ENCODE data around the gene SOWAHA.

Gene SOWAHA

GRCh38 chr5:132808448-132808847 is 4.7 kb upstream of the SOWAHA start:
- H3K27ac ChIP-seq (ENCODE audit: low read depth, low read length), result no peak overlapping the region
- no peaks in the 10 kb centered on the region for H3K4me1 ChIP-seq (ENCODE audit: control insufficient read depth, insufficient read depth, low read length, unreplicated experiment)
- peaks cover 32% of the 10 kb centered on the region for H3K27me3 ChIP-seq (ENCODE audit: insufficient read depth, low read length)
- no peak overlapping the region for H2AFZ ChIP-seq (ENCODE audit: low read length, unreplicated experiment)
- H3K4me3 ChIP-seq (ENCODE audit: low read depth, low read length), result no peak overlapping the region
- H3K36me3 ChIP-seq (ENCODE audit: insufficient read depth, low read length), result no peaks in the 10 kb centered on the region
- H3K79me2 ChIP-seq (ENCODE audit: control insufficient read depth, insufficient read depth, low read length, unreplicated experiment), result no peaks in the 10 kb centered on the region

GRCh38 chr5:132808866-132809265 is 4.2 kb upstream of the SOWAHA start:
- no peak overlapping the region for H2AFZ ChIP-seq (ENCODE audit: low read length, unreplicated experiment)
- no peaks in the 10 kb centered on the region for H3K36me3 ChIP-seq (ENCODE audit: insufficient read depth, low read length)
- H3K4me3 ChIP-seq (ENCODE audit: low read depth, low read length), result no peak overlapping the region
- no peaks in the 10 kb centered on the region for H3K79me2 ChIP-seq (ENCODE audit: control insufficient read depth, insufficient read depth, low read length, unreplicated experiment)
- peaks cover 36% of the 10 kb centered on the region for H3K27me3 ChIP-seq (ENCODE audit: insufficient read depth, low read length)
- no peak overlapping the region for H3K27ac ChIP-seq (ENCODE audit: low read depth, low read length)
- H3K4me1 ChIP-seq (ENCODE audit: control insufficient read depth, insufficient read depth, low read length, unreplicated experiment), result no peaks in the 10 kb centered on the region

- Histone ChIP-seq H3K36me3 (ENCODE audit: insufficient read depth, low read length) (no peaks in the 10 kb centered on the region), H2AFZ (ENCODE audit: low read length, unreplicated experiment) (no peak overlapping the region), H3K27me3 (ENCODE audit: insufficient read depth, low read length) (peaks cover 40% of the 10 kb centered on the region), H3K4me3 (ENCODE audit: low read depth, low read length) (no peak overlapping the region), H3K79me2 (ENCODE audit: control insufficient read depth, insufficient read depth, low read length, unreplicated experiment) (no peaks in the 10 kb centered on the region), H3K4me1 (ENCODE audit: control insufficient read depth, insufficient read depth, low read length, unreplicated experiment) (peaks cover 5% of the 10 kb centered on the region), H3K27ac (ENCODE audit: low read depth, low read length) (no peak overlapping the region)
Measured at GRCh38 chr5:132810605-132811004, 2.5 kb upstream of the SOWAHA start.

- H3K36me3 ChIP-seq (ENCODE audit: insufficient read depth, low read length), result no peaks in the 10 kb centered on the region
- H3K4me3 ChIP-seq (ENCODE audit: low read depth, low read length), result no peak overlapping the region
- no peak overlapping the region for H3K27ac ChIP-seq (ENCODE audit: low read depth, low read length)
- H3K27me3 ChIP-seq (ENCODE audit: insufficient read depth, low read length), result peaks cover 40% of the 10 kb centered on the region
- H2AFZ ChIP-seq (ENCODE audit: low read length, unreplicated experiment), result no peak overlapping the region
- H3K79me2 ChIP-seq (ENCODE audit: control insufficient read depth, insufficient read depth, low read length, unreplicated experiment), result no peaks in the 10 kb centered on the region
- peaks cover 8% of the 10 kb centered on the region for H3K4me1 ChIP-seq (ENCODE audit: control insufficient read depth, insufficient read depth, low read length, unreplicated experiment)
Measured at GRCh38 chr5:132812123-132812765, 858 bp upstream of the SOWAHA start.

GRCh38 chr5:132813599-132814502 is 749 bp downstream of the SOWAHA start:
- H2AFZ ChIP-seq (ENCODE audit: low read length, unreplicated experiment), result no peak overlapping the region

GRCh38 chr5:132814503-132815294 is 1.6 kb downstream of the SOWAHA start:
- no peak overlapping the region for H3K4me3 ChIP-seq (ENCODE audit: low read depth, low read length)
- H3K4me1 ChIP-seq (ENCODE audit: control insufficient read depth, insufficient read depth, low read length, unreplicated experiment), result peaks cover 9% of the 10 kb centered on the region
- no peak overlapping the region for H3K27ac ChIP-seq (ENCODE audit: low read depth, low read length)
- H3K27me3 ChIP-seq (ENCODE audit: insufficient read depth, low read length), result peaks cover 32% of the 10 kb centered on the region
- H2AFZ ChIP-seq (ENCODE audit: low read length, unreplicated experiment), result no peak overlapping the region
- no peaks in the 10 kb centered on the region for H3K36me3 ChIP-seq (ENCODE audit: insufficient read depth, low read length)
- no peaks in the 10 kb centered on the region for H3K79me2 ChIP-seq (ENCODE audit: control insufficient read depth, insufficient read depth, low read length, unreplicated experiment)

More at GRCh38 chr5:132813599-132814502, 749 bp downstream of the SOWAHA start:
- Histone ChIP-seq H3K27me3 (ENCODE audit: insufficient read depth, low read length) (peaks cover 36% of the 10 kb centered on the region), H3K27ac (ENCODE audit: low read depth, low read length) (no peak overlapping the region), H3K79me2 (ENCODE audit: control insufficient read depth, insufficient read depth, low read length, unreplicated experiment) (no peaks in the 10 kb centered on the region), H3K36me3 (ENCODE audit: insufficient read depth, low read length) (no peaks in the 10 kb centered on the region), H3K4me3 (ENCODE audit: low read depth, low read length) (peak overlapping the region; percentile 46; the same call in 1 of the 2 replicates), H3K4me1 (ENCODE audit: control insufficient read depth, insufficient read depth, low read length, unreplicated experiment) (peaks cover 8% of the 10 kb centered on the region)

GRCh38 chr5:132815454-132815853 is 2.4 kb downstream of the SOWAHA start:
- no peak overlapping the region for H3K27ac ChIP-seq (ENCODE audit: low read depth, low read length)
- H2AFZ ChIP-seq (ENCODE audit: low read length, unreplicated experiment), result no peak overlapping the region
- H3K79me2 ChIP-seq (ENCODE audit: control insufficient read depth, insufficient read depth, low read length, unreplicated experiment), result no peaks in the 10 kb centered on the region
- peaks cover 12% of the 10 kb centered on the region for H3K4me1 ChIP-seq (ENCODE audit: control insufficient read depth, insufficient read depth, low read length, unreplicated experiment)
- H3K4me3 ChIP-seq (ENCODE audit: low read depth, low read length), result no peak overlapping the region
- H3K27me3 ChIP-seq (ENCODE audit: insufficient read depth, low read length), result peaks cover 32% of the 10 kb centered on the region
- no peaks in the 10 kb centered on the region for H3K36me3 ChIP-seq (ENCODE audit: insufficient read depth, low read length)

GRCh38 chr5:132816083-132816482 is 3.0 kb downstream of the SOWAHA start:
- H3K36me3 ChIP-seq (ENCODE audit: insufficient read depth, low read length), result no peaks in the 10 kb centered on the region
- peaks cover 12% of the 10 kb centered on the region for H3K4me1 ChIP-seq (ENCODE audit: control insufficient read depth, insufficient read depth, low read length, unreplicated experiment)
- H3K79me2 ChIP-seq (ENCODE audit: control insufficient read depth, insufficient read depth, low read length, unreplicated experiment), result no peaks in the 10 kb centered on the region
- peaks cover 30% of the 10 kb centered on the region for H3K27me3 ChIP-seq (ENCODE audit: insufficient read depth, low read length)
- H3K27ac ChIP-seq (ENCODE audit: low read depth, low read length), result no peak overlapping the region
- H2AFZ ChIP-seq (ENCODE audit: low read length, unreplicated experiment), result no peak overlapping the region
- no peak overlapping the region for H3K4me3 ChIP-seq (ENCODE audit: low read depth, low read length)

GRCh38 chr5:132816554-132816953 is 3.5 kb downstream of the SOWAHA start:
- no peak overlapping the region for H3K4me3 ChIP-seq (ENCODE audit: low read depth, low read length)
- H3K27ac ChIP-seq (ENCODE audit: low read depth, low read length), result no peak overlapping the region
- no peaks in the 10 kb centered on the region for H3K79me2 ChIP-seq (ENCODE audit: control insufficient read depth, insufficient read depth, low read length, unreplicated experiment)
- peaks cover 26% of the 10 kb centered on the region for H3K27me3 ChIP-seq (ENCODE audit: insufficient read depth, low read length)
- no peak overlapping the region for H2AFZ ChIP-seq (ENCODE audit: low read length, unreplicated experiment)
- no peaks in the 10 kb centered on the region for H3K36me3 ChIP-seq (ENCODE audit: insufficient read depth, low read length)
- peaks cover 12% of the 10 kb centered on the region for H3K4me1 ChIP-seq (ENCODE audit: control insufficient read depth, insufficient read depth, low read length, unreplicated experiment)

GRCh38 chr5:132817011-132817410 is 3.9 kb downstream of the SOWAHA start:
- Histone ChIP-seq H2AFZ (ENCODE audit: low read length, unreplicated experiment) (no peak overlapping the region), H3K79me2 (ENCODE audit: control insufficient read depth, insufficient read depth, low read length, unreplicated experiment) (no peaks in the 10 kb centered on the region), H3K4me1 (ENCODE audit: control insufficient read depth, insufficient read depth, low read length, unreplicated experiment) (peaks cover 12% of the 10 kb centered on the region), H3K36me3 (ENCODE audit: insufficient read depth, low read length) (no peaks in the 10 kb centered on the region), H3K27me3 (ENCODE audit: insufficient read depth, low read length) (peaks cover 21% of the 10 kb centered on the region), H3K4me3 (ENCODE audit: low read depth, low read length) (no peak overlapping the region), H3K27ac (ENCODE audit: low read depth, low read length) (no peak overlapping the region)
